RWPE1 (cell line): ENCODE results near the gene SAXO2.
"Not testable (repeated sequence)": the region's sequence is repeated elsewhere in the genome, so short reads cannot be mapped to it uniquely, and the experiment has no call there.

ENCODE experiments used
- CTCF ChIA-PET: fragments of 350-600 bp; sonication (Branson Sonifier 250); formaldehyde crosslinking; extraction: SDS; loops from one replicate; lab custom pipeline; 2021; lab: Yijun Ruan, JAX
- POLR2A ChIA-PET: fragments of 400-600 bp; formaldehyde crosslinking; extraction: SDS; loops from one replicate; lab custom pipeline; 2020; ENCODE audit warnings: antibody characterized with exemption; ENCODE audit not compliant: low non-redundant PET; lab: Yijun Ruan, JAX
- DNase-seq: peaks from one replicate; pipeline ENCODE4 v3.0.0; 2012; ENCODE audit warnings: low spot score
- H3K27ac ChIP-seq: fragments of 450-650 bp; 2 replicates; pipeline ENCODE4 v1.5.1; 2017
- CTCF ChIP-seq: fragments of 450-650 bp; conservative IDR thresholded peaks from 2 replicates; pipeline ENCODE4 v1.5.1; 2017; ENCODE audit warnings: low read depth, mild to moderate bottlenecking

SAXO2 gene

GRCh38 chr15:82298032-82298431 is 35.4 kb downstream of the SAXO2 start:
- no peak overlapping the region for H3K27ac ChIP-seq
- TF ChIP-seq CTCF, result no peak
- ChIA-PET POLR2A (no interaction called here), CTCF (no interaction called here)
- DNase-seq, result no peak

- POLR2A ChIA-PET, result no interaction called here
- no peak overlapping the region for H3K27ac ChIP-seq
- CTCF ChIA-PET, result no interaction called here
- no peak for TF ChIP-seq CTCF
- DNase-seq, result no peak
These were observed 35.9 kb downstream of the SAXO2 start for GRCh38 chr15:82298520-82298919.

GRCh38 chr15:82299511-82299914 is 36.9 kb downstream of the SAXO2 start:
- H3K27ac ChIP-seq, POLR2A ChIA-PET, DNase-seq, CTCF ChIA-PET: not testable (repeated sequence)

- CTCF ChIA-PET, H3K27ac ChIP-seq, DNase-seq, POLR2A ChIA-PET: not testable (repeated sequence)
These were observed 37.7 kb downstream of the SAXO2 start for GRCh38 chr15:82300326-82300725.

- ChIA-PET CTCF (no interaction called here), POLR2A (no interaction called here)
- TF ChIP-seq CTCF, result no peak
- H3K27ac ChIP-seq, result no peak overlapping the region
- DNase-seq, result no peak
These were observed 38.3 kb downstream of the SAXO2 start for GRCh38 chr15:82300883-82301282.

GRCh38 chr15:82301296-82302016 is 38.8 kb downstream of the SAXO2 start:
- H3K27ac ChIP-seq, result no peak overlapping the region
- CTCF ChIA-PET, result no interaction called here
- no peak for DNase-seq
- TF ChIP-seq CTCF, result no peak
- POLR2A ChIA-PET, result no interaction called here

- no peak overlapping the region for H3K27ac ChIP-seq
- POLR2A ChIA-PET, result no interaction called here
- TF ChIP-seq CTCF, result no peak
- DNase-seq, result no peak
- CTCF ChIA-PET, result interaction anchor here (1.0 kb wide), 1 partner anchor 24 kb away, joined by 3 read pairs; no protein-coding TSS in a partner anchor
These were observed 41.5 kb downstream of the SAXO2 start for GRCh38 chr15:82303956-82304777.
